EL (cell line): ENCODE data around the gene OXSM.
A peak's percentile ranks its signal among the peaks of the same experiment; 100 is the strongest.

Experiments used
- DNase-seq: peaks from one replicate; pipeline ENCODE4 v3.0.0-alpha.2; 2016

Gene OXSM

DNA sequence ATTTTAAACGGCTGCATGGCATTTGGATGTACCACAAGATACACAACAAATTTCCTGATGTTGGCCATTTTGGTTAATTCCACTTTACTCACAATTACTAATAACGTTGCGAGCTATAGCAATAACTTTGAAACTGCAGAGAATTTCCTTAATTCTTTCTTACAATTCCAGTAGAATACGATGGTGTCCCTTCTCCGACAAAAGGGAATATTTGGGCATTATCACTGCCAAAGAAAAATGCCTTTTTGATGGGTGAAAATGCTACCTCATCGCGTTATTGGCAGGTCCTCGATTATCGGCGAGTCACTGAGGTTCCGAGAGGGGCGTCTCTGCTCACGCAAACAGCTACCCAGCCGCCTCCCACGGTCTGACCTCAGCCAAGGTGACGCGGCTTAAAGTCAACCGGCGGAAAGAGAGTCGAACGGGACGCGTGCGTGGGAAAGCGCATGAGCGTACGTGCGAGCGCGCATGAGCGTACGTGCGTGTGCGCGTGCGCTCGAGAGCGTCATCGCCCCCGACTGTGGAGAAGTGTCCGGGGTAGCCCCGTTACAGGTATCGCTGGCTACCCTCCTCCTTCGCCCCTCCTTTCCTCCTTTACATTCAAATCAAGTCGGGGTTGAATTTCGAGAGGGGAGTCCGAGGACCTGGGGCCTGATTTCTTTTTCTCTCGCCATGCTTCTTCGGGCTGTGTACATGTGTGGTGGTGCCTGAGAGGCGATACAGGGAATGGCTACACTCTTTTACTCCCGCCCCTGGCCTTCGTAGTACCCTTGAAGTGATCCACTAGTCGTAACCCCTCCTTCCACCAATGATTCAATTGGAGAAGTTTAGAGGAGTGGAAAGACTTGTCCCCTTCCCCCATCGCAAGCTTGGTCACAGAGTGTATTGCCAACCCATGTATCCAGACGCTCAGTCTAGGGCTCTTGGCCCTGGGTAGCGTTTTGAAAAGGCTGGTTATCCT lies at the start of gene OXSM:
TSS of gene OXSM (plus strand) at position 495 of the 961 bp plus-strand sequence. CDS start 931 bp downstream, outside the sequence.
- peak; percentile 94 for DNase-seq

GRCh38 chr3:25744470-25744869 lies 45.4 kb upstream of the OXSM start:
- no peak for DNase-seq

DNA sequence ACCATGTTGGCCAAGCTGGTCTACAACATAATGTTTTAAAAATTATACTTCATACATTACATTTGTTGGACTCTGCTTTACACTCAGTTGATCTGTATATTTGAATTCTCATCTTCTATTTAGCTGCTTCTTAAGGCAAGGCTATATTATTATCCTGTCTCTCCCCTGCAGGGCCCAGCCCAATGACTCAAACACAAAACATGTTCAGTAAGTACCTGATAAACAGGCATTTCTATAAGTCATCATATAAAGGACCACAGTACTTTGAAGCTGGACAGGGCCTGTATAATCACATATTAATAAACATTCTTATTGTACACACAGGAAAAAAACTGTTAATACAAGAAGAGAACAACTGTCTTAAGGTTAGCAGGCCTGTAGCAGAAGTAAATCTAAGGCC lies 42.9 kb upstream of the OXSM start:
- DNase-seq: peak; percentile 8

DNA sequence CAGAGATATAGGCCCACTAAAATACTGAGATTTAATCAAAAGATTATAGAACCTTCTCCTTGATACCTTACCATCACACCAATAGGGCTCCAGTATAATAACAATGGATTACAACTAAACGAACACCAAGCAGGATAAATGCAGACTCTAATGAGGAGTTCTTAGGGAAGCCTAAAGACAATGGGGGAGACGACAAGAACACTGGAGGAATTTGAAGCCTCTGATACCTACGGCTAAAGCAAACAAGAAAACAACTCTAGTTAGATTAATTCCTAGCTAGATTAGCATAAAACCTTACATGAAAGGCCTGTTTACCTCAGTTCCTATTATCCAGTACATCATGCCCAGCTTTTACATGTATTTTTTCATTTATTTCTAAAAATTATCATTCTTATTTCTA lies 41.7 kb upstream of the OXSM start:
- DNase-seq: no peak

- DNase-seq: no peak
These were observed 40.8 kb upstream of the OXSM start for GRCh38 chr3:25749031-25749581.

GRCh38 chr3:25751048-25751447 lies 38.8 kb upstream of the OXSM start:
- DNase-seq: no peak

DNA sequence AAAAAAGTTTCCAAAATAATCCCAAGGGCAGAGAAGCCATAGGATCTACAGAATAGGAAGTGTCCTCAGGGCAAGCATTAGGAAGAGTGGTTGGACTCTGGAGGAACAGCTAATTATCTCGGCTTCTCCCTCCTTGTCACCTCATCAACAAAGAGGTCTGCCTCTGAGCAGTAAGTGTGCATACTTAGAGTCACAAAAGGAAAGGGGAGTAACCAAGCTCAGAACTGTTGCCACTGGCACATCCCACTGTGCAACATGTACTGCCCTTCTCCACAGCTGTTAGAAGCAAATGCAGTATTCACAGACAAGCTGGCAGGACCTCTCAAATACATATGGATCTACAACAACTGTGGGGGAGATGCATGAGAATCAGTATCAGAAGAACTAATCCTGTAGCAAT lies 38.2 kb upstream of the OXSM start:
- DNase-seq: no peak

GRCh38 chr3:25768851-25769250 lies 21.0 kb upstream of the OXSM start:
- no peak for DNase-seq

GRCh38 chr3:25775936-25776335 lies 14.0 kb upstream of the OXSM start:
- DNase-seq: no peak

GRCh38 chr3:25780618-25781017 lies 9.3 kb upstream of the OXSM start:
- no peak for DNase-seq

GRCh38 chr3:25781145-25781757 lies 8.6 kb upstream of the OXSM start:
- DNase-seq: no peak

GRCh38 chr3:25781758-25782594 lies 7.9 kb upstream of the OXSM start:
- DNase-seq: no peak

DNA sequence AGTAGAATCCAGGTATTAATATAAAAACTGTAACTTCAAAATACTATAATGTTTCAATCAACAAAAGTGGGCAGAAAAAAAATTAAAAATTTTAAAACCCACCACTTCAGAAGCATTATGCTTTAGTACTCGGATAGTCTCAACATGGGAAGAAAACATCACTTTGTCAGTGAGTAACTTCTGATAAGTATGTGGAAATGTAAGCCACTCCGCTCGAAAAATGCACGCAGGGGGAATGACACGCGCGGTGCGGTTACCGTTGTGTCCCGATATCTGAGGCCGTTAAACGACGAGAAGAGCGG lies 7.3 kb upstream of the OXSM start:
- no peak for DNase-seq

- DNase-seq: peak; percentile 82
These were observed 6.8 kb upstream of the OXSM start, which contains the start of gene NGLY1 for GRCh38 chr3:25782938-25783660. Gene NGLY1, minus strand, starts transcription at chr3:25783443. Its CDS starts 53 bp downstream, at chr3:25783390.

DNA sequence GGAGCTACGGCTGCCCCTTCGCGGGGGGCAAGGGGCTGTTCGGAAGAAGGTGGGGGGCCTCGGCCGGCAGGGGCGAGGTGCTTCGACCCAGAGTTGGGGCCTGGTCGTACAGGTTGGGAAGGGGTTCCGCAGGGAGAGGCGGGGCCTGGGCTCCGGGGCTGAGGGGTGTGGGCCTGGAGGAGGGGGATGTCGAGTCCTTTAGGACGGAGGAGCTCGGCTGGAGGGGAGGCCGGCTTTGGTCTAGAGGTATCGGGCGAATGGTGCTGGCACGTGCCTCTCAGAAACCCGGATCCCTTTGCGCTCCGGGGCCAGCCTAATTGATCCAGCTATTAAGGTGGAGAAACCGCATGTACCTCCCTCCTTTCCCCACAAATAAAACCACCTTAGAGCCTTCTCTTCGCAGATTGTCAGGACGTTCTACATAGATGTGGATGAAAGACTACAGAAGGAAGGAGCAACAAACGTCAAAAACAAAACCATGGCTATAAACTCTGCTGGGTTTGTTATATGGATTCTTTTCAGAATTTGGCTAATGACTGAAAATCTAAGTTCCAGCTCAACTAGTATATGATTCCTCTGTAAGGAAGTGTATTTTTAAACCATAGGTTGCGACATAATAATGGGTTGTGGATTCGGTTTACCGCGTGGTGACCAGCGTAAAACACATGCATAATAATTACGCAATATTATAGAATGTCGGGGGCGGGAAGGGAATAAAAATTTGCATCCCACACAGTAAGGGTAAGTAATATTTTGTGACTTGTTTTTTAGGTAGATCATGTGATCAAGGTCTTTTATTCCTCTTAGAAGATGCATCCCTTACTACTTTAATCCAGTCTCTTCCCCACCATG lies 6.0 kb upstream of the OXSM start:
- DNase-seq: peak; percentile 44

GRCh38 chr3:25784971-25785370 lies 4.9 kb upstream of the OXSM start:
- no peak for DNase-seq

DNA sequence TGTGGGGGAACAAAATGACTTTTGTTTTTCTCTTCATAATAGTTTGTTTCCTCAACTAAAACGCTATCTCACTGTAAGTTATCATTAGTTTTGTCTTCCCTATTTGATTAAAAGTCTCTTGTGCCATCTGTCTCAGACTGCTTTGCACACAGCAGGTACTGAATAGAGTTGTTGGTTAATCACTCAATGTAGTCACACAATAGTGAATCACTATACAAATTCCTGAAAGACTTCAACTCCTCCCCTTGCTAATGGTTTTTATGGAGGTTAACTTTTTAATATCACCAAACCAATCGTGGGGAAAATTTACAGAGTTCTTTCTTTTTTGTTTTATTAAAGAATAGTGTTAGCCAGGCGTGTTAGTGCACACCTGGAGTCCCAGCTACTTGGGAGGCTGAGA lies 4.1 kb upstream of the OXSM start:
- DNase-seq: no peak

GRCh38 chr3:25787689-25788088 lies 2.2 kb upstream of the OXSM start:
- no peak for DNase-seq

DNA sequence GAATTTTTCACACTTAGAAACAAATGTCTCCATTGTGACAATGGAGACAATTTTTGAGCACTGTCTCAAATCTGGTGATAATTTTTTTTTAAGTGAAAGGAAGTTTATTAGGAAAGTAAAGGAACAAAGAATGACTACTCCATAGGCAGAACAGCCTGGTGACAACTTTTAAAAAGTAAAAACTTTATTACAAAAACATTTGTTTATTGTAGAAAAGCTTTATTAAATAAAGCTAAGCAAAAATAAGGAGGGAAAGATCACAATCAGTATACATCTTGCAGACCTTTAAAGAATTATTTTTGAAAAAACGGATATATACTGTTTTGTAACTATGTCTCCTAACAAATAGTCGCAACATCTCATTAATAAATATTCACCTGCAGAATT lies 688 bp upstream of the OXSM start:
- no peak for DNase-seq

GRCh38 chr3:25801786-25802185 lies 11.9 kb downstream of the OXSM start:
- no peak for DNase-seq

DNA sequence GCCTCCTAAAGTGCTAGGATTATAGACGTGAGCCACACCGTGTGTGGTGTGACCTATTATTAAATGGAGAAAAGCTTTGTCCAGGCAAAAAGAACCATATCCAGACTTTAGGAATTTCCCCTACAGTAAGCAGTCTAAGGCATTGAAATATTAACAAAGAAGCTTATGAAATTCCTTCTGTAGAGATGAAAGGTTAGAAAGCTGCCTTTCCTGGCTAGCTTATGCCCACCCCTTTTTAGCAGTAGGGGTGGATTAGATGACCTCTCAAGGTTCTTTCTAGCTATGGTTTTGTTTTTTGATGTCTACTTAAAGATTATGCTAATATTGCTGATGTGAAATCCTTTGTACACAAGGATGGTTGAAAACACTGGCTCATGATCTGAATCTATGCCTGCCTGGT lies 13.9 kb downstream of the OXSM start:
- DNase-seq: no peak

DNA sequence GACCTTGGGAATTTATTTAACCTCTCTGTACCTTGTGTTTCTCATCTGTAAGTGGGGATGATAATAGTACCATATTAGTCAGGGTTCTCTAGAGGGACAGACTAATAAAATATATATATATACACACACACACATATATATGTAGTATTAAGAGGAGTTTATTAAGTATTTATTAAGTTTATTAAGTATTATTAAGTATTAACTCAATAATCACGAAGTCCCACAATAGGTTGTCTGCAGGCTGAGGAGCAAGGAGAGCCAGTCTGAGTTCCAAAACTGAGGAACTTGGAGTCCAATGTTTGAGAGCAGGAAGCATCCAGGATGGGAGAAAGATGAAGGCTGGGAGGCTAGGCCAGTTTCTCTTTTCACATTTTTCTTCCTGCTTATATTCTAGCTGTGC lies 14.8 kb downstream of the OXSM start:
- no peak for DNase-seq
